HepG2 (cell line): Measurements from ENCODE around the gene LIN7A. TPM values are rescaled to one million over a fixed set of nuclear protein-coding genes. Genes with fewer than 3 reads are reported as not detected.

Experiments
- AGO2 ChIP-seq: fragments of 200-400 bp; formaldehyde crosslinking; optimal IDR thresholded peaks from 2 replicates; pipeline ENCODE3; 2017; ENCODE audit warnings: mild to moderate bottlenecking, low read depth, low read length, moderate library complexity
- CHCHD3 ChIP-seq: sonication (generic); formaldehyde crosslinking; IDR thresholded peaks from 2 replicates; pipeline ENCODE4 v1.8.0; 2022; ENCODE audit warnings: mild to moderate bottlenecking, missing genetic modification reagents, moderate library complexity
- FOXO1 ChIP-seq: sonication (generic); formaldehyde crosslinking; IDR thresholded peaks from 2 replicates; pipeline ENCODE4 v1.4.0; 2020; ENCODE audit warnings: missing genetic modification reagents
- HNRNPUL1 ChIP-seq: fragments of 200-400 bp; formaldehyde crosslinking; IDR thresholded peaks from 2 replicates; pipeline ENCODE4 v1.6.1; 2017; ENCODE audit warnings: low read depth, mild to moderate bottlenecking, low read length, moderate library complexity
- JARID2 ChIP-seq: sonication (generic); formaldehyde crosslinking; IDR thresholded peaks from 2 replicates; pipeline ENCODE4 v1.8.1; 2023; ENCODE audit warnings: missing genetic modification reagents, inconsistent platforms; ENCODE audit not compliant: insufficient replicate concordance
- ZBTB7B ChIP-seq: sonication (generic); formaldehyde crosslinking; IDR thresholded peaks from 2 replicates; pipeline ENCODE4 v1.4.0; 2020; ENCODE audit warnings: missing genetic modification reagents
- ZNF136 ChIP-seq: sonication (generic); formaldehyde crosslinking; IDR thresholded peaks from 2 replicates; pipeline ENCODE4 v1.8.1; 2022; ENCODE audit warnings: low read depth, mild to moderate bottlenecking, moderate library complexity, missing genetic modification reagents
- ZNF83 ChIP-seq: sonication (generic); formaldehyde crosslinking; IDR thresholded peaks from 2 replicates; pipeline ENCODE4 v1.4.0; 2020; ENCODE audit warnings: missing genetic modification reagents, mild to moderate bottlenecking, borderline replicate concordance
- polyA plus RNA-seq, 8 experiments: library from polyadenylated mRNA; depleted of rRNA in 3 of 8; stranded (reverse) in 7 of 8; unstranded in 1 of 8; fragments of >200 nt; fragmentation: Illumina TruSeq in 4 of 8; extraction: Trizol in 4 of 8; gene quantifications; 2 replicates each; pipeline versions ENCODE4 v1.2.1 to v1.2.3, GENCODE V29; 2011 to 2016; ENCODE audit warnings: low read depth in 4 of 8, missing spikeins in 1 of 8, mixed read lengths in 1 of 8; ENCODE audit not compliant: insufficient read depth in 1 of 8
- total RNA-seq, 5 experiments: library from RNA; depleted of rRNA; stranded (reverse); fragments of >200 nt; fragmentation: Illumina TruSeq; extraction: Trizol; gene quantifications; 2 replicates each; pipeline ENCODE4 v1.2.3, GENCODE V29; 2016; ENCODE audit warnings: low read depth in 1 of 5
- TF ChIP-seq, protein P1 (sequence below): sonication (generic); formaldehyde crosslinking; IDR thresholded peaks from 2 replicates; pipeline ENCODE4 v1.4.0; 2020; ENCODE audit warnings: mild to moderate bottlenecking, missing genetic modification reagents, borderline replicate concordance
- TF ChIP-seq, protein P2 (sequence below): sonication (generic); formaldehyde crosslinking; IDR thresholded peaks from 2 replicates; pipeline ENCODE4 v1.4.0; 2020; ENCODE audit warnings: missing genetic modification reagents, borderline replicate concordance
- TF ChIP-seq, protein P3 (sequence below): sonication (generic); formaldehyde crosslinking; IDR thresholded peaks from 2 replicates; pipeline ENCODE4 v1.4.0; 2020; ENCODE audit warnings: missing genetic modification reagents
- TF ChIP-seq, protein P4 (sequence below): sonication (generic); formaldehyde crosslinking; IDR thresholded peaks from 2 replicates; pipeline ENCODE4 v1.9.0; 2021; ENCODE audit warnings: missing genetic modification reagents, borderline replicate concordance
- TF ChIP-seq, protein P5 (sequence below): sonication (generic); formaldehyde crosslinking; IDR thresholded peaks from 2 replicates; pipeline ENCODE4; 2020; ENCODE audit warnings: missing genetic modification reagents, mild to moderate bottlenecking, borderline replicate concordance

LIN7A gene
- total and polyA plus RNA-seq, 2 of the 13 experiments (the other 11 are each of a cell fraction or from before 2014, with no cell fraction given): 18.5 to 19.2 TPM

DNA sequence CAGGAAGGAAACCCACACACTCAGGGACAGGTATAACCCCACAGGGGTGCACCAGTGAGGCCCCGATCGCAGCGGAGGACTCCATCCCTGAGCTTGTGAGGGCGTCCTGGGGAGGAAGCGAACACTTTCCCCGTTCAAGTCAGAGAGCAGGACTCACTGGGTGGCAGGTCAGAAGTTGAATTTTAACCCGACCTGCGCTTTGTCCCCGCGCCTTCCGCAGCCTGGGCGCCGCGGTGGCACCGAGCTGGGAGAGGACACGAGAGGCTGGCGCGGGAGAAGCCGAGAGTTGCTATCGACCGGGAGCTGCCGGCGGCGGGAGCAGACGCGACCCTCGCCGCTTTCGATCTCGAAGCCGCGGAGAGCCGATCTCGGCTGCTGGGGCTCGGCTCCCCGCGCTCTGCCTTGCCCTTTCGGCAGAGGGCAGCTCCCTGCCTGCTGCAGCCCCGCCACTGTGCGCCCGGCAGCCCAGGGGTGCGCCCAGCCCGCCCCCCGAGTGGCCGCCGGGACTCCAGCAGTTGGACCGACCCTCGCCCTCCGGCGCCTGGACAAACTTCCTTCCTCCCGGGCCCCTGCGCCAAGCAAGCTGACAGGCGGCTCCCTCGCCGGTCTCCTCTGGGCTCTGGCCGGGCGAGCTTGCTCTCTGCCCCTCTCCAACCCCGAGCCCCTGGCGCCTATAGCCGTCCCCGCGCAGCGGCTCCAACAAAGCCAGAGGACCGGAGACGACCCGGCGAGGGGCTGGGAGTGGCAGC lies 918 bp downstream of the LIN7A start (continued):
- TF ChIP-seq, protein P1, sequence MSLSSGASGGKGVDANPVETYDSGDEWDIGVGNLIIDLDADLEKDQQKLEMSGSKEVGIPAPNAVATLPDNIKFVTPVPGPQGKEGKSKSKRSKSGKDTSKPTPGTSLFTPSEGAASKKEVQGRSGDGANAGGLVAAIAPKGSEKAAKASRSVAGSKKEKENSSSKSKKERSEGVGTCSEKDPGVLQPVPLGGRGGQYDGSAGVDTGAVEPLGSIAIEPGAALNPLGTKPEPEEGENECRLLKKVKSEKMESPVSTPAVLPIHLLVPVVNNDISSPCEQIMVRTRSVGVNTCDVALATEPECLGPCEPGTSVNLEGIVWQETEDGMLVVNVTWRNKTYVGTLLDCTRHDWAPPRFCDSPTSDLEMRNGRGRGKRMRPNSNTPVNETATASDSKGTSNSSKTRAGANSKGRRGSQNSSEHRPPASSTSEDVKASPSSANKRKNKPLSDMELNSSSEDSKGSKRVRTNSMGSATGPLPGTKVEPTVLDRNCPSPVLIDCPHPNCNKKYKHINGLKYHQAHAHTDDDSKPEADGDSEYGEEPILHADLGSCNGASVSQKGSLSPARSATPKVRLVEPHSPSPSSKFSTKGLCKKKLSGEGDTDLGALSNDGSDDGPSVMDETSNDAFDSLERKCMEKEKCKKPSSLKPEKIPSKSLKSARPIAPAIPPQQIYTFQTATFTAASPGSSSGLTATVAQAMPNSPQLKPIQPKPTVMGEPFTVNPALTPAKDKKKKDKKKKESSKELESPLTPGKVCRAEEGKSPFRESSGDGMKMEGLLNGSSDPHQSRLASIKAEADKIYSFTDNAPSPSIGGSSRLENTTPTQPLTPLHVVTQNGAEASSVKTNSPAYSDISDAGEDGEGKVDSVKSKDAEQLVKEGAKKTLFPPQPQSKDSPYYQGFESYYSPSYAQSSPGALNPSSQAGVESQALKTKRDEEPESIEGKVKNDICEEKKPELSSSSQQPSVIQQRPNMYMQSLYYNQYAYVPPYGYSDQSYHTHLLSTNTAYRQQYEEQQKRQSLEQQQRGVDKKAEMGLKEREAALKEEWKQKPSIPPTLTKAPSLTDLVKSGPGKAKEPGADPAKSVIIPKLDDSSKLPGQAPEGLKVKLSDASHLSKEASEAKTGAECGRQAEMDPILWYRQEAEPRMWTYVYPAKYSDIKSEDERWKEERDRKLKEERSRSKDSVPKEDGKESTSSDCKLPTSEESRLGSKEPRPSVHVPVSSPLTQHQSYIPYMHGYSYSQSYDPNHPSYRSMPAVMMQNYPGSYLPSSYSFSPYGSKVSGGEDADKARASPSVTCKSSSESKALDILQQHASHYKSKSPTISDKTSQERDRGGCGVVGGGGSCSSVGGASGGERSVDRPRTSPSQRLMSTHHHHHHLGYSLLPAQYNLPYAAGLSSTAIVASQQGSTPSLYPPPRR (CRISPR knock-in tag): 0 out of 2 replicates have a peak, but pooled peaks have one; percentile 51
- peak; percentile 94 for TF ChIP-seq AGO2
- no peak for TF ChIP-seq ZNF136 (CRISPR knock-in tag)
- TF ChIP-seq HNRNPUL1: peak; percentile 53; the same call in 1 of the 2 replicates
- TF ChIP-seq, protein P2, sequence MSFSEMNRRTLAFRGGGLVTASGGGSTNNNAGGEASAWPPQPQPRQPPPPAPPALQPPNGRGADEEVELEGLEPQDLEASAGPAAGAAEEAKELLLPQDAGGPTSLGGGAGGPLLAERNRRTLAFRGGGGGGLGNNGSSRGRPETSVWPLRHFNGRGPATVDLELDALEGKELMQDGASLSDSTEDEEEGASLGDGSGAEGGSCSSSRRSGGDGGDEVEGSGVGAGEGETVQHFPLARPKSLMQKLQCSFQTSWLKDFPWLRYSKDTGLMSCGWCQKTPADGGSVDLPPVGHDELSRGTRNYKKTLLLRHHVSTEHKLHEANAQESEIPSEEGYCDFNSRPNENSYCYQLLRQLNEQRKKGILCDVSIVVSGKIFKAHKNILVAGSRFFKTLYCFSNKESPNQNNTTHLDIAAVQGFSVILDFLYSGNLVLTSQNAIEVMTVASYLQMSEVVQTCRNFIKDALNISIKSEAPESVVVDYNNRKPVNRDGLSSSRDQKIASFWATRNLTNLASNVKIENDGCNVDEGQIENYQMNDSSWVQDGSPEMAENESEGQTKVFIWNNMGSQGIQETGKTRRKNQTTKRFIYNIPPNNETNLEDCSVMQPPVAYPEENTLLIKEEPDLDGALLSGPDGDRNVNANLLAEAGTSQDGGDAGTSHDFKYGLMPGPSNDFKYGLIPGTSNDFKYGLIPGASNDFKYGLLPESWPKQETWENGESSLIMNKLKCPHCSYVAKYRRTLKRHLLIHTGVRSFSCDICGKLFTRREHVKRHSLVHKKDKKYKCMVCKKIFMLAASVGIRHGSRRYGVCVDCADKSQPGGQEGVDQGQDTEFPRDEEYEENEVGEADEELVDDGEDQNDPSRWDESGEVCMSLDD (CRISPR knock-in tag): peak; percentile 38; the same call in 1 of the 2 replicates
- TF ChIP-seq FOXO1 (CRISPR knock-in tag): peak; percentile 61; the same call in 1 of the 2 replicates
- TF ChIP-seq, protein P3, sequence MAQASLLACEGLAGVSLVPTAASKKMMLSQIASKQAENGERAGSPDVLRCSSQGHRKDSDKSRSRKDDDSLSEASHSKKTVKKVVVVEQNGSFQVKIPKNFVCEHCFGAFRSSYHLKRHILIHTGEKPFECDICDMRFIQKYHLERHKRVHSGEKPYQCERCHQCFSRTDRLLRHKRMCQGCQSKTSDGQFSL: peak; percentile 38; the same call in 1 of the 2 replicates
- TF ChIP-seq JARID2 (CRISPR knock-in tag): no peak
- no peak for TF ChIP-seq ZNF83 (CRISPR knock-in tag)
- TF ChIP-seq ZBTB7B (CRISPR knock-in tag): peak; percentile 39; the same call in 1 of the 2 replicates
- TF ChIP-seq, protein P4, sequence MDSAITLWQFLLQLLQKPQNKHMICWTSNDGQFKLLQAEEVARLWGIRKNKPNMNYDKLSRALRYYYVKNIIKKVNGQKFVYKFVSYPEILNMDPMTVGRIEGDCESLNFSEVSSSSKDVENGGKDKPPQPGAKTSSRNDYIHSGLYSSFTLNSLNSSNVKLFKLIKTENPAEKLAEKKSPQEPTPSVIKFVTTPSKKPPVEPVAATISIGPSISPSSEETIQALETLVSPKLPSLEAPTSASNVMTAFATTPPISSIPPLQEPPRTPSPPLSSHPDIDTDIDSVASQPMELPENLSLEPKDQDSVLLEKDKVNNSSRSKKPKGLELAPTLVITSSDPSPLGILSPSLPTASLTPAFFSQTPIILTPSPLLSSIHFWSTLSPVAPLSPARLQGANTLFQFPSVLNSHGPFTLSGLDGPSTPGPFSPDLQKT: no peak
- TF ChIP-seq, protein P5, sequence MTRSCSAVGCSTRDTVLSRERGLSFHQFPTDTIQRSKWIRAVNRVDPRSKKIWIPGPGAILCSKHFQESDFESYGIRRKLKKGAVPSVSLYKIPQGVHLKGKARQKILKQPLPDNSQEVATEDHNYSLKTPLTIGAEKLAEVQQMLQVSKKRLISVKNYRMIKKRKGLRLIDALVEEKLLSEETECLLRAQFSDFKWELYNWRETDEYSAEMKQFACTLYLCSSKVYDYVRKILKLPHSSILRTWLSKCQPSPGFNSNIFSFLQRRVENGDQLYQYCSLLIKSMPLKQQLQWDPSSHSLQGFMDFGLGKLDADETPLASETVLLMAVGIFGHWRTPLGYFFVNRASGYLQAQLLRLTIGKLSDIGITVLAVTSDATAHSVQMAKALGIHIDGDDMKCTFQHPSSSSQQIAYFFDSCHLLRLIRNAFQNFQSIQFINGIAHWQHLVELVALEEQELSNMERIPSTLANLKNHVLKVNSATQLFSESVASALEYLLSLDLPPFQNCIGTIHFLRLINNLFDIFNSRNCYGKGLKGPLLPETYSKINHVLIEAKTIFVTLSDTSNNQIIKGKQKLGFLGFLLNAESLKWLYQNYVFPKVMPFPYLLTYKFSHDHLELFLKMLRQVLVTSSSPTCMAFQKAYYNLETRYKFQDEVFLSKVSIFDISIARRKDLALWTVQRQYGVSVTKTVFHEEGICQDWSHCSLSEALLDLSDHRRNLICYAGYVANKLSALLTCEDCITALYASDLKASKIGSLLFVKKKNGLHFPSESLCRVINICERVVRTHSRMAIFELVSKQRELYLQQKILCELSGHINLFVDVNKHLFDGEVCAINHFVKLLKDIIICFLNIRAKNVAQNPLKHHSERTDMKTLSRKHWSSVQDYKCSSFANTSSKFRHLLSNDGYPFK (CRISPR knock-in tag): no peak; the same call in 1 of the 2 replicates
- TF ChIP-seq CHCHD3 (CRISPR knock-in tag): no peak
